ENCODE measurements around the gene PPP1R13B.
A peak's percentile ranks its signal among the peaks of the same experiment; 100 is the strongest.

The PPP1R13B gene

GRCh38 chr14:103702497-103703432 is 144.6 kb downstream of the PPP1R13B start:
- no peak for TF ChIP-seq CTCF (IDR thresholded peaks at IDR 0.05)
- no peaks in the 10 kb centered on the region for H3K9me3 Mint-ChIP-seq
- H3K4me3 Mint-ChIP-seq: no peak overlapping the region
- peaks cover 33% of the 10 kb centered on the region for H3K4me1 Mint-ChIP-seq
- H3K36me3 Mint-ChIP-seq (ENCODE audit: low read depth): peaks cover 14% of the 10 kb centered on the region
- H3K27ac Mint-ChIP-seq: peak overlapping the region; percentile 84
- DNase-seq: no peak
- H3K27me3 Mint-ChIP-seq (ENCODE audit: low read depth, poor library complexity): peaks cover 3% of the 10 kb centered on the region

- no peak for TF ChIP-seq CTCF (IDR thresholded peaks at IDR 0.05)
- H3K9me3 Mint-ChIP-seq: no peaks in the 10 kb centered on the region
- peak overlapping the region; percentile 87 for H3K27ac Mint-ChIP-seq
- H3K27me3 Mint-ChIP-seq (ENCODE audit: low read depth, poor library complexity): peaks cover 3% of the 10 kb centered on the region
- DNase-seq: no peak
- H3K36me3 Mint-ChIP-seq (ENCODE audit: low read depth): peaks cover 14% of the 10 kb centered on the region
- H3K4me3 Mint-ChIP-seq: no peak overlapping the region
- peaks cover 38% of the 10 kb centered on the region for H3K4me1 Mint-ChIP-seq
Measured at GRCh38 chr14:103702095-103702494, 145.3 kb downstream of the PPP1R13B start.

- Mint-ChIP-seq H3K27ac (peak overlapping the region; percentile 57), H3K4me3 (no peak overlapping the region), H3K9me3 (no peaks in the 10 kb centered on the region), H3K27me3 (ENCODE audit: low read depth, poor library complexity) (peaks cover 3% of the 10 kb centered on the region), H3K4me1 (peaks cover 49% of the 10 kb centered on the region), H3K36me3 (ENCODE audit: low read depth) (peaks cover 14% of the 10 kb centered on the region)
- TF ChIP-seq CTCF (IDR thresholded peaks at IDR 0.05): no peak
- DNase-seq: no peak
Measured at GRCh38 chr14:103700753-103701490, 146.5 kb downstream of the PPP1R13B start.

- Mint-ChIP-seq H3K27ac (peak overlapping the region; percentile 88), H3K9me3 (no peaks in the 10 kb centered on the region), H3K4me3 (no peak overlapping the region), H3K27me3 (ENCODE audit: low read depth, poor library complexity) (peaks cover 3% of the 10 kb centered on the region), H3K4me1 (peaks cover 53% of the 10 kb centered on the region), H3K36me3 (ENCODE audit: low read depth) (peaks cover 13% of the 10 kb centered on the region)
- no peak for DNase-seq
- TF ChIP-seq CTCF (IDR thresholded peaks at IDR 0.05): no peak
Measured at GRCh38 chr14:103699901-103700752, 147.2 kb downstream of the PPP1R13B start.

GRCh38 chr14:103699261-103699661 is 148.1 kb downstream of the PPP1R13B start:
- Mint-ChIP-seq H3K4me3 (no peak overlapping the region), H3K9me3 (no peaks in the 10 kb centered on the region), H3K36me3 (ENCODE audit: low read depth) (peaks cover 7% of the 10 kb centered on the region), H3K27ac (peak overlapping the region; percentile 88), H3K27me3 (ENCODE audit: low read depth, poor library complexity) (peaks cover 3% of the 10 kb centered on the region), H3K4me1 (peaks cover 52% of the 10 kb centered on the region)
- no peak for TF ChIP-seq CTCF (IDR thresholded peaks at IDR 0.05)
- no peak for DNase-seq
